Duodenal mucosa (tissue), 2 donors: ENCODE data around the gene LBHD1.
A peak's percentile ranks its signal among the peaks of the same experiment; 100 is the strongest.
"Not testable (repeated sequence)": the region's sequence is repeated elsewhere in the genome, so short reads cannot be mapped to it uniquely, and the experiment has no call there.

Source experiments
- H3K27ac ChIP-seq: one replicate; pipeline ENCODE4 v1.7.0; 2013; ENCODE audit warnings: low read depth, low read length
- H3K27me3 ChIP-seq, 2 donors: one replicate each; pipeline ENCODE4 v1.7.0; 2013; ENCODE audit warnings: low read length in 2 of 2, control low read depth in 1 of 2; ENCODE audit not compliant: insufficient read depth in 2 of 2, control insufficient read depth in 1 of 2
- H3K36me3 ChIP-seq, 2 donors: one replicate each; pipeline ENCODE4 v1.7.0; 2013; ENCODE audit warnings: low read length in 2 of 2, control low read depth in 1 of 2; ENCODE audit not compliant: insufficient read depth in 2 of 2, control insufficient read depth in 1 of 2
- H3K4me1 ChIP-seq, 2 donors: one replicate each; pipeline ENCODE4 v1.7.0; 2013; ENCODE audit warnings: low read length in 2 of 2, control low read depth in 1 of 2; ENCODE audit not compliant: insufficient read depth in 2 of 2, control insufficient read depth in 1 of 2
- H3K4me3 ChIP-seq, 2 donors: one replicate each; pipeline ENCODE4 v1.7.0; 2013; ENCODE audit warnings: low read length in 2 of 2, low read depth in 1 of 2
- H3K9ac ChIP-seq, 2 donors: one replicate each; pipeline ENCODE4 v1.7.0; 2013; ENCODE audit warnings: low read length in 2 of 2, low read depth in 1 of 2
- H3K9me3 ChIP-seq, 2 donors: one replicate each; pipeline ENCODE4 v1.7.0; 2013; ENCODE audit warnings: low read length in 2 of 2, control low read depth in 1 of 2; ENCODE audit not compliant: control insufficient read depth in 1 of 2

The LBHD1 gene

DNA sequence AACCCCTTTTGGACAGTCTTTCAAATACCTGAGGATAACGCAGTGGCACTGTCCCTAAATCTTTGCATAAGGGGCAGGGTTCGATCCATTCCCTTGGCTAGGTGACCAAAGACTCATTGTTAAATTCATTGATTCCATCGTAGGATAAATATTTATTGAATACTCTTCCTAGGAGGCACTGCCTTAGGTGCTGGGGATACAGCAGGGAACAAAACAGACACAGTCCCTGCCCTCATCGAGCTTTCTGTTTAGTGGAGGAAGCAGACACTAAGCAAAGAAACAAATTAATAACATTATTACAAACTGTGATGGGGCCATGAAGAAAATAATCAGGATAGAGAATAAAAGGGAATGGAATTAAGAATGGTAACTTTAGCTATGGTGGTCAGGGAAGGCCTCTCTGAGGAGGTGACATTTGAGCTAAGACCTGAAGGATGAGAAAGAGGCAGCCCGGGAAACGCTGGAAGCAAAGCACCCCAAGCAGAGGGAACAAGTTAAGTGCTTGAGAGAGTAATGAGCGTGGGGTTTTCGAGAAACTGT lies 51.0 kb downstream of the LBHD1 start:
- peaks cover 5 to 10% of the 10 kb centered on the region in 2 donors for H3K4me1 ChIP-seq

DNA sequence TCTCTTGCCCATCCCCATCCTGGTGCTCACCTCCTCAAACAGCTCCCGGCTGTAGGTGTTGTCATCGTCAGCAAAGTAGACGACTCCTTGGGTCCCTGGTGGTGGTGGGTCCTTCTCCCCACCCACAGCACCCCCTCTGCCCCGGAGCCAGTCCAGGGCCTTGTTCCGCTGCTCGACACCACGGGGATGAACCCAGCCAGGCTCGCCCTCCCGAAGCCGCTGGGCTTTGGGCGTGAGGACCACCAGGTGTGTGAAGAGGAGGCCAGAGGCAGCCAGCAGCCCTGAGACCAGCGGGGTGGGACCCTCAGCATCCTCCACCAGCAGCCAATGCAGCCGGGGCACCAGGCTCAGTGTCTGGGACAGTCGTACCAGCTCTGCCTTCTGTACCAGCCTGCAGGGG lies 55.1 kb downstream of the LBHD1 start:
- not testable (repeated sequence) for H3K9ac ChIP-seq, H3K27ac ChIP-seq, H3K4me3 ChIP-seq, H3K27me3 ChIP-seq, H3K9me3 ChIP-seq
- Histone ChIP-seq H3K4me1 (peaks cover 15 to 24% of the 10 kb centered on the region in 2 donors), H3K36me3 (peaks cover 0 to 17% of the 10 kb centered on the region in 2 donors)

More for the DNA sequence above, 51.0 kb downstream of the LBHD1 start:
- peak overlapping the region; percentile 71 for H3K27ac ChIP-seq
- H3K4me3 ChIP-seq, result peak overlapping the region; percentile 85 to 92
- H3K9ac ChIP-seq, result peak overlapping the region; percentile 65 to 84
- H3K36me3 ChIP-seq, result peaks cover 11 to 23% of the 10 kb centered on the region in 2 donors
- no peaks in the 10 kb centered on the region for H3K27me3 ChIP-seq
- no peaks in the 10 kb centered on the region for H3K9me3 ChIP-seq

DNA sequence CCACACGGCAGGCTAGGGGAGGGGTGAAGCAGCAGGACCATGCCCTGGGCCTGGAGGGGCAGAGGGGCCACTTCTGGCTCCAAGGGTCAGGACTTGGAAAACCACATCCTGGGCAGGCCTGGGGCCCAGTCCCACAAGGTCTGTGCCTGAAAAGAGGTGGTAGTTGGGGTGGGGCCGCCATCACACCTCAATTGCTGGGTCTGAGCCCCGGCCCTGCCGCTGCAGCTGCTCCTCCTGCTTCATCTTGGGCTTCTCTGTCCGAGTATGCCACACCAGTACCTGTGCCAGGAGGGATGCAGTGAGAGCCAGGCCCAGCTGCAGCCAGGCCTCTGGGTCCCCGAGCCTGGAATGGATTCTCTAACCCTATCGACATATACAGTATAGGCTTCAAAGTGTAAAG lies 56.5 kb downstream of the LBHD1 start:
- Histone ChIP-seq H3K4me3 (no peak overlapping the region), H3K9me3 (no peaks in the 10 kb centered on the region), H3K36me3 (peaks cover 0 to 17% of the 10 kb centered on the region in 2 donors), H3K27ac (no peak overlapping the region), H3K9ac (no peak overlapping the region), H3K4me1 (peaks cover 21 to 28% of the 10 kb centered on the region in 2 donors), H3K27me3 (no peaks in the 10 kb centered on the region)

DNA sequence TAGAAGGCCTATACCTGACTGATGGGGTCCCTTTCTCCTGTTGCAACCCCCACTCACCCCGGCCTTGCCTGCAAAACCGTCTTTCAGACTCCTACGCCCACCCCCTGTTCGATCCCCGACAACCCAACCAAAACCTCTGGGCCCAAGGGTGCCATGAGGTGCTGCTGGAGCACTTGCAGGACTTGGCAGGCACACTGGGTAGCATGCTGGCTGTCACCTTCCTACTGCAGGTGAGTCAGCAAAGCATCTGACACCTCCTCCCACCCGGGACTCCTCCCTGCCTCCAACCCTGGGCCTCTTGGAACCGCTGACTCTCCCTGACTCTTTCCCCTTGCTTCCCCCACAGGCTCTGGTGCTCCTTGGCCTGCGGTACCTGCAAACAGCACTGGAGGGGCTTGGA lies 57.8 kb downstream of the LBHD1 start:
- H3K27ac ChIP-seq, result no peak overlapping the region
- peaks cover 0 to 20% of the 10 kb centered on the region in 2 donors for H3K36me3 ChIP-seq

DNA sequence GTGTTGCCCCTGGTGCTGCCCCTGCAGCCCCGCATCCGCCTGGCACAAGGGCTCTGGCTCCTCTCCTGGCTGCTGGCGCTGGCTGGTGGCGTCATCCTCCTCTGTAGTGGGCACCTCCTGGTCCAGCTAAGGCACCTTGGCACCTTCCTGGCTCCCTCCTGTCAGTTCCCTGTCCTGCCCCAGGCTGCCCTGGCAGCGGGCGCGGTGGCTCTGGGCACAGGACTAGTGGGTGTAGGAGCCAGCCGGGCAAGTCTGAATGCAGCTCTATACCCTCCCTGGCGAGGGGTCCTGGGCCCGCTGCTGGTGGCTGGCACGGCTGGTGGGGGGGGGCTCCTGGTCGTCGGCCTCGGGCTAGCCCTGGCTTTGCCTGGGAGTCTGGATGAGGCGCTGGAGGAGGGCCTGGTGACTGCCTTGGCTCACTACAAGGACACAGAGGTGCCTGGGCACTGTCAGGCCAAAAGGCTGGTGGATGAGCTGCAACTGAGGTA lies 58.7 kb downstream of the LBHD1 start:
- Histone ChIP-seq H3K9me3 (no peaks in the 10 kb centered on the region), H3K27me3 (no peaks in the 10 kb centered on the region), H3K4me1 (peaks cover 21 to 26% of the 10 kb centered on the region in 2 donors), H3K27ac (peak overlapping the region; percentile 79), H3K36me3 (peaks cover 3 to 29% of the 10 kb centered on the region in 2 donors), H3K4me3 (peak overlapping the region; percentile 70 to 71), H3K9ac (peak overlapping the region in 1 of 2 donors; percentile 32)

More for the DNA sequence above, 57.8 kb downstream of the LBHD1 start:
- H3K4me1 ChIP-seq, result peaks cover 21 to 26% of the 10 kb centered on the region in 2 donors
- H3K27me3 ChIP-seq, result no peaks in the 10 kb centered on the region
- no peak overlapping the region for H3K9ac ChIP-seq
- H3K9me3 ChIP-seq, result no peaks in the 10 kb centered on the region
- H3K4me3 ChIP-seq, result no peak overlapping the region
